Measurements from ENCODE around the gene CHAD.

GRCh38 chr17:50506298-50506697, 37.6 kb upstream of the CHAD start:
- TF ChIP-seq CTCF (conservative IDR thresholded peaks at IDR 0.05; ENCODE audit: low read length) (no peak), EZH2phosphoT487 (IDR thresholded peaks at IDR 0.05; ENCODE audit: borderline replicate concordance, low read depth, low read length) (no peak)
